Measurements from ENCODE around the gene MAP3K7CL.

Gene MAP3K7CL

GRCh38 chr21:29221253-29221744 is 90.9 kb downstream of the MAP3K7CL start:
- no peak overlapping the region for H3K4me3 ChIP-seq (ENCODE audit: low read depth, low read length)
- POLR2A ChIA-PET: interaction anchor here (0.6 to 1.6 kb wide), 4 partner anchors 10 to 78 kb away, joined by 3 to 23 read pairs (median 4); partner anchors contain the start of gene BACH1

GRCh38 chr21:29224006-29224405 is 93.6 kb downstream of the MAP3K7CL start:
- no peak for DNase-seq (ENCODE audit: low read depth, low spot score)
- POLR2A ChIA-PET: no interaction called here
- TF ChIP-seq, protein P1, sequence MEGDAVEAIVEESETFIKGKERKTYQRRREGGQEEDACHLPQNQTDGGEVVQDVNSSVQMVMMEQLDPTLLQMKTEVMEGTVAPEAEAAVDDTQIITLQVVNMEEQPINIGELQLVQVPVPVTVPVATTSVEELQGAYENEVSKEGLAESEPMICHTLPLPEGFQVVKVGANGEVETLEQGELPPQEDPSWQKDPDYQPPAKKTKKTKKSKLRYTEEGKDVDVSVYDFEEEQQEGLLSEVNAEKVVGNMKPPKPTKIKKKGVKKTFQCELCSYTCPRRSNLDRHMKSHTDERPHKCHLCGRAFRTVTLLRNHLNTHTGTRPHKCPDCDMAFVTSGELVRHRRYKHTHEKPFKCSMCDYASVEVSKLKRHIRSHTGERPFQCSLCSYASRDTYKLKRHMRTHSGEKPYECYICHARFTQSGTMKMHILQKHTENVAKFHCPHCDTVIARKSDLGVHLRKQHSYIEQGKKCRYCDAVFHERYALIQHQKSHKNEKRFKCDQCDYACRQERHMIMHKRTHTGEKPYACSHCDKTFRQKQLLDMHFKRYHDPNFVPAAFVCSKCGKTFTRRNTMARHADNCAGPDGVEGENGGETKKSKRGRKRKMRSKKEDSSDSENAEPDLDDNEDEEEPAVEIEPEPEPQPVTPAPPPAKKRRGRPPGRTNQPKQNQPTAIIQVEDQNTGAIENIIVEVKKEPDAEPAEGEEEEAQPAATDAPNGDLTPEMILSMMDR (IDR thresholded peaks at IDR 0.05; ENCODE audit: insufficient read depth, low read length, missing control alignments): no peak
- no peak overlapping the region for H3K4me3 ChIP-seq (ENCODE audit: low read depth, low read length)
- CTCF ChIA-PET: interaction anchor here (0.8 to 1.3 kb wide), 4 partner anchors 13 to 152 kb away, joined by 3 to 4 read pairs (median 4); no protein-coding TSS in a partner anchor

More at GRCh38 chr21:29221253-29221744, 90.9 kb downstream of the MAP3K7CL start:
- CTCF ChIA-PET: no interaction called here
- TF ChIP-seq, protein P1 (IDR thresholded peaks at IDR 0.05; ENCODE audit: insufficient read depth, low read length, missing control alignments): no peak
- peak; percentile 98 for DNase-seq (ENCODE audit: low read depth, low spot score)
